ENCODE data around the gene SULT1E1. TPM values are rescaled to one million over a fixed set of nuclear protein-coding genes. Genes with fewer than 3 reads are reported as not detected.

SULT1E1 gene
- polyA plus RNA-seq (ENCODE audit: insufficient read length in 3 of 3) = 100 to 1,000 TPM; 410 to 645 (median 503) TPM

- no peak for DNase-seq (ENCODE audit: low read depth in 3 of 3, low spot score in 2 of 3)
Measured at GRCh38 chr4:69860052-69860451, at the start of gene SULT1E1. Gene SULT1E1, minus strand, starts transcription at chr4:69860145. Its CDS starts 2,501 bp downstream, at chr4:69857644.

GRCh38 chr4:69909195-69909594 lies 49.2 kb upstream of the SULT1E1 start:
- DNase-seq (ENCODE audit: low read depth in 3 of 3, low spot score in 2 of 3) = no peak

GRCh38 chr4:69907151-69907550 lies 47.2 kb upstream of the SULT1E1 start:
- DNase-seq (ENCODE audit: low read depth in 3 of 3, low spot score in 2 of 3) = no peak

- DNase-seq (ENCODE audit: low read depth in 3 of 3, low spot score in 2 of 3) = no peak
Measured at GRCh38 chr4:69896530-69897116, 36.7 kb upstream of the SULT1E1 start.

- no peak for DNase-seq (ENCODE audit: low read depth in 3 of 3, low spot score in 2 of 3)
Measured at GRCh38 chr4:69894721-69895120, 34.8 kb upstream of the SULT1E1 start.

- no peak for DNase-seq (ENCODE audit: low read depth in 3 of 3, low spot score in 2 of 3)
Measured at GRCh38 chr4:69894186-69894585, 34.2 kb upstream of the SULT1E1 start.

- no peak for DNase-seq (ENCODE audit: low read depth in 3 of 3, low spot score in 2 of 3)
Measured at GRCh38 chr4:69888336-69888735, 28.4 kb upstream of the SULT1E1 start.

- DNase-seq (ENCODE audit: low read depth in 3 of 3, low spot score in 2 of 3) = no peak
Measured at GRCh38 chr4:69882150-69882549, 22.2 kb upstream of the SULT1E1 start.

- no peak for DNase-seq (ENCODE audit: low read depth in 3 of 3, low spot score in 2 of 3)
Measured at GRCh38 chr4:69881173-69881773, 21.3 kb upstream of the SULT1E1 start.

GRCh38 chr4:69878250-69878649 lies 18.3 kb upstream of the SULT1E1 start:
- no peak for DNase-seq (ENCODE audit: low read depth in 3 of 3, low spot score in 2 of 3)

GRCh38 chr4:69877453-69877852 lies 17.5 kb upstream of the SULT1E1 start:
- DNase-seq (ENCODE audit: low read depth in 3 of 3, low spot score in 2 of 3) = no peak

GRCh38 chr4:69876071-69876470 lies 16.1 kb upstream of the SULT1E1 start:
- no peak for DNase-seq (ENCODE audit: low read depth in 3 of 3, low spot score in 2 of 3)

- no peak for DNase-seq (ENCODE audit: low read depth in 3 of 3, low spot score in 2 of 3)
Measured at GRCh38 chr4:69875576-69875975, 15.6 kb upstream of the SULT1E1 start.

GRCh38 chr4:69874507-69874906 lies 14.6 kb upstream of the SULT1E1 start:
- no peak for DNase-seq (ENCODE audit: low read depth in 3 of 3, low spot score in 2 of 3)

- no peak for DNase-seq (ENCODE audit: low read depth in 3 of 3, low spot score in 2 of 3)
Measured at GRCh38 chr4:69861756-69862155, 1.8 kb upstream of the SULT1E1 start.

- no peak for DNase-seq (ENCODE audit: low read depth in 3 of 3, low spot score in 2 of 3)
Measured at GRCh38 chr4:69860521-69861298, 765 bp upstream of the SULT1E1 start.

- DNase-seq (ENCODE audit: low read depth in 3 of 3, low spot score in 2 of 3) = no peak
Measured at GRCh38 chr4:69859140-69859685, 732 bp downstream of the SULT1E1 start.

- no peak for DNase-seq (ENCODE audit: low read depth in 3 of 3, low spot score in 2 of 3)
Measured at GRCh38 chr4:69858690-69859089, 1.3 kb downstream of the SULT1E1 start.

- no peak for DNase-seq (ENCODE audit: low read depth in 3 of 3, low spot score in 2 of 3)
Measured at GRCh38 chr4:69855822-69856221, 4.1 kb downstream of the SULT1E1 start.

GRCh38 chr4:69849969-69850368 lies 10.0 kb downstream of the SULT1E1 start:
- no peak for DNase-seq (ENCODE audit: low read depth in 3 of 3, low spot score in 2 of 3)

GRCh38 chr4:69849297-69849696 lies 10.6 kb downstream of the SULT1E1 start:
- DNase-seq (ENCODE audit: low read depth in 3 of 3, low spot score in 2 of 3) = no peak

- no peak for DNase-seq (ENCODE audit: low read depth in 3 of 3, low spot score in 2 of 3)
Measured at GRCh38 chr4:69848028-69848427, 11.9 kb downstream of the SULT1E1 start.
